CMK (cell line): ENCODE results near the gene ID2.

Source experiments
- DNase-seq: peaks from one replicate; pipeline ENCODE4 v3.0.0-alpha.2; 2010; ENCODE audit warnings: low read depth

Gene ID2

GRCh38 chr2:8648441-8649213, 33.2 kb upstream of the ID2 start:
- no peak for DNase-seq

- DNase-seq, result no peak
These were observed 32.1 kb upstream of the ID2 start for GRCh38 chr2:8649718-8650117.

GRCh38 chr2:8650256-8650655, 31.6 kb upstream of the ID2 start:
- DNase-seq, result no peak

- no peak for DNase-seq
These were observed 29.0 kb upstream of the ID2 start for GRCh38 chr2:8652774-8653426.

GRCh38 chr2:8653485-8653884, 28.4 kb upstream of the ID2 start:
- DNase-seq, result no peak

DNA sequence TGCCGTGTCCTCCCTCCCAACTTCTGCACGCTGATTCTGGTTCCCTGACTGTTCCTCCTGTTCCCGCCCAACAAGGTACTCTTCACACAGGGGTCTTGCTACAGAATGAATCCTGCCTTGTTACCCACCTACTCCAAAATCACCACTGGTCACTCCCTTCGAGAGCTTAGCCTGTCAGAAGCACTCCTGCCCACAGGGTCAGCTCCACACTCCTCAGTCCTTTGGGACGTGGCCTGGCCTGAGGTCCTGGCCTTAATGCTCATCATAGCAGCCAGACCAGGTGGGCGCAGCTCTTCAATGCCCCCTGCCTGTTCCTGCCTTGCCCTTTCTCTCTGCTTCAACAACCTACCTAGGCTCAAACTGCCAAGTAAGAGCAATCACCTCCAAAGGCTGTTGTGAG, 27.8 kb upstream of the ID2 start:
- no peak for DNase-seq

- no peak for DNase-seq
These were observed 27.4 kb upstream of the ID2 start for GRCh38 chr2:8654483-8654882.

- DNase-seq, result no peak
These were observed 25.7 kb upstream of the ID2 start for GRCh38 chr2:8656160-8656641.

DNA sequence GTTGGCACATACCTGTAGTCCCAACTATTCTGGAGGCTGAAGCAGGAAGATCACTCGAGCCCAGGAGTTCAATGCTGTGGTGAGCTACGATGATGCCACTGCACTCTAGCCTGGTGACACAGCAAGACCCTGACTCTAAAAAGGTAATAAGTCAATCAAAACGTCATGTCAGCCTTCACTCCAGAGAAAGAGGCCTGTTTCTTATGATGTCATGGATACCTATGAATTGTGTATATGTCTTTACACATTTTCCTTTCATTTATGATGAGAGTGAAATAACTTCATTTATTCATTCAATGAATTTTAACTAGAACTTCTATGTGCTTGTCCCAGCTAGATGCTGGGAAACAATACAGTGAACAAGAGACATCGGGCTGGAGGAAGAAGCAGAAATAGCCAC, 25.0 kb upstream of the ID2 start:
- DNase-seq, result no peak

DNA sequence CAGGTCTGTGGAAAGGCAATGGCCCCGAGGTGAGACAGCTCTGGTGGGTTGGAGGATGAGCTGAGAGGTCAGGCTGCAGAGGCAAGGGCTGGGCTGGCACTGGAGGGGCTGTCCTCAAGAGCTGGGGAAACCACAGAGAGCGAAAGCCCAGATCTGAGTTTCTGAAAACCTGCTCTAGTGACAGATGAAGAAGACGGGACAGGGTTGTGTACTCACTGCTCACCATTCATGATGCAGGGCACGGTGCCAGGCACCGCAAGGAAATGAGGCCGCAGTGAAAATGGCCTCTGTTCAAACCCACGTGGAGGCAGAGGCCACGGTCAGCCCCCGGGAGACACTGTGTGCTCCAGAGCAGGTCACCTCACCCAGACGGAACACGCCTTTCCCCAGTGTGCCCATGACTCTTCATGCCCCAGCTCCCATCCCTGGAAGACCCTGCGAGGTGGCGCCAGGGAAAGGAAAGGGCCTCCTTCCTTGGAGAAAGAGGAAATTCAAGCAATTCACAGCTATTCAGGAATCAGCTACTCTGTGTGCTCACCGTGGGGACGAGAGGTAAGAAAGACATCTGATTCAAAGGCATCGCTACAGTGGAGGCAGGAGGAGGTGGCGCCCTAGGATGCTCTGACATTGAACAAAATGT, 24.3 kb upstream of the ID2 start:
- no peak for DNase-seq

DNA sequence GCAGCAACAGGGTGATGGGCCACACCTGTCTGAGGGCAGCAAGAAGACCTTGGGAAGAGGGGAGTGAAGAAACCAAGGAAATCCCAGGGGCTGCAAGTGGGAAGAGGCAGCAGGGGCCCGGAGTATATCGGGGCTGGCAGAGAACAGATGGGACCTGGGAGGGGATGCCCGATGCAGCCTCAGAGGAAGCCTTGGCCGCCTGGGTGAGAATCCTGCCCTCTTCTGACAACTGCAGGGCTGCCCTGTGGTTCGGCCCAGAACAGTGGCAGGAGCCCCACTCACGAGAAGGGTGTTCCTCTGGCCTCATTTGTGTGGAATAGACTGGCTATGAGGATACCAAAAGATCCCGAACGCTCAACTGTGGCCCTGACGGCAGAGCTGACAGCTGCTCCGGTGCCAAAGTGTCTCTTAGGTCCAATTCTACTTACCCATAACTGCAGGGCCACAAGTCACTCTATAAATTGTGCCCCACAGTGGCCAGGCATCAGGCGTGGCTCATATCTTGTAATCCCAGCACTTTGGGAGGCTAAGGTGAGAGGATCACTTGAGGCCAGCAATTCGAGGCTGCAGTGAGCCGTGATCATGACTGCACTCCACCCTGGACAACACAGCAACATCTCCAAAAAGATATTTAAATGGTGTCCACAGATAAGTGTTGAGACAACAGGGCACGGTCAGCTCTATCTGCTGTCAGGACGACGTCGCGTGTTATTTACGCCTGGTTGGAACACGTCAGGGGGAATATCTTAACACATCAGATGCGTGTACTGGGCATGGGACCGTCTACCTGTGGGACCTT, 23.6 kb upstream of the ID2 start:
- no peak for DNase-seq

DNA sequence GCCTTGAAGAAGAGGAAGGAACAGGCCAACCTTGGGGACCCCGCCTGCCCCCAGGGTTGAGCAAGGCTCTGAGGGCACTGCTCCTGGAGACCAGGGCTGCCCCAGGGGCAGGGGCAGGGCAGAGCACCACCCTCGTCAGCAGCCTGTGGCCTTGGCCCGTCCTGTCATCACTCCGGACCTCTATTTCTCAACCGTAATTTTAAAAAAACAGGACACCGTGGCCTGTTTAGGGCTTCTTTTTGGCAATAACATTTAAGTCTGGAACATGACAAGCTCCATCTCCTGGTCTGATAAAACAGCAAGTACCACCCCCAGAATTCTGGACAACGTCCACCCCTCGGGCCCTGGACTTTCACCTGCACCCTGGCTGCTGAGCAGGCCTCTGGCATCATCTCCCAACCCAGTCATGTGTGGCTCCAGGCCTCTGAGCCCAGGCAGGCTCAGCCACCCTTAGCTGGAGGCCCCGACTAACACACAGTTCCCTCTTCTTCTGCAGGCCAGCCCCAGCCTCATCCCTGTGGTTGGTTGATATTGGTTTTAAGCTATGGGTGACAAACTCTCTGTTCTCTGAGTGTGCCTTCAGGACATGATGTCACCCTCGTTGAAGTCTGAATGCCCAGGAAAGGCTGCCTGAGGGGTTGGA, 22.6 kb upstream of the ID2 start:
- no peak for DNase-seq

GRCh38 chr2:8659735-8660492, 21.9 kb upstream of the ID2 start:
- no peak for DNase-seq

- no peak for DNase-seq
These were observed 20.6 kb upstream of the ID2 start for GRCh38 chr2:8661235-8661634.

DNA sequence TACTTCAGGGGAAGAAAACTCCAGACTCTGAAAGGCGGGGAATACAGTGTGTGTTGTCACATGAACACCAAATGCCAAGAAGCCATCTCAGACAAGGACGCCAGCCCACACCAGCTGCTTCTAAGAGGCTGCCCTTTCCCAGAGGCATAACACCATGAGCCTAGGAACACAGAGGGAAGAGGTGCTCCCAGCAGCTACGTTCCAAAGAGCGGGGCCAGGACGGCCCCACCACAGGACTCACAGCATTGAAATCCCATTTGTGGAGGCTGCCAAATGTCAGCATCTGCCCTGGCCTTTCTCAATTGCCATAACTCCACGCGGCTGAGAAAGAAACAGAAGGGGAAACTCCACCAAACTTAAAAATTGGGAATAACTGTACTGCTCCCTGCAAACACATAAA, 20.1 kb upstream of the ID2 start:
- DNase-seq, result no peak

DNA sequence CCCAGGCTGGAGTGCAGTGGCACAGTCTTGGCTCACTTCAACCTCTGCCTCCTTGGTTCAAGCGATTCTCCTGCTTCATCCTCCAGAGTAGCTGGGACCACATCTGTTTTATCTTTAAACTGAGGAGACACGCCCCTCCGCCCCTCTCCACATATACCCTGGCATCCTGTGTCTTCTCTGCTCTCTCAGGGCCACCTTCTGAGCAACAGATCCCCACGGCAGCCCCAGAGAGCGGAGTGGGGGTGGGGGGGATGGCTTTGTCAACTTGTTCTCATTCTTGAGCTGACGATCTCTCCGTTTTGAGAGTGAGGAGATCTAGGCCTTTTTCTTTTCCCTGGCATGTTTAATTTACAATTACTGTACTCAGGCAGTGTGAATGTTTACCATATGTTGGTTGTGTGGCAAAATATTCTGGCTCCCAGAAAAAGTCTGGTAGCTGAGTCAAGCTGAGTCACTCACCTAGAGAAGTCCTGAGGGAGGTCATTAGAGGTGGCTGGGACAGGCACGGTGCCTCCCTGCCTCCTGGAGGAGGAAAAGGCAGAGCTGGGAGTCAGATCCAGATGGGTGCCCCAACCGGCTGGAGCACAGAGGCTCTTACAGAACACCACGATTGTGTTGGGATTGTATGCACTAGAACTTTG, 19.5 kb upstream of the ID2 start:
- DNase-seq, result no peak

GRCh38 chr2:8663997-8664396, 17.9 kb upstream of the ID2 start:
- DNase-seq, result no peak

- no peak for DNase-seq
These were observed 15.3 kb upstream of the ID2 start for GRCh38 chr2:8666581-8666980.

GRCh38 chr2:8667896-8668512, 13.9 kb upstream of the ID2 start:
- DNase-seq, result no peak

- DNase-seq, result no peak
These were observed 12.6 kb upstream of the ID2 start for GRCh38 chr2:8669157-8669817.
